HL-60 (cell line): ENCODE results near the gene ARHGEF9.

ENCODE experiments used
- DNase-seq, 2 experiments: peaks; one replicate each; pipeline ENCODE4 v3.0.0-alpha.2; 2010 to 2020; ENCODE audit warnings: low read depth in 1 of 2, low spot score in 1 of 2
- H3K27ac ChIP-seq: fragments of 250-450 bp; sonication (Bioruptor Pico); replicated peaks from 2 replicates; pipeline ENCODE4 v1.5.1; 2020; ENCODE audit warnings: mild to moderate bottlenecking, moderate library complexity
- H3K27me3 ChIP-seq: fragments of 250-450 bp; sonication (Bioruptor Pico); 2 replicates; pipeline ENCODE4 v1.5.1; 2021; ENCODE audit warnings: mild to moderate bottlenecking, moderate library complexity; ENCODE audit not compliant: insufficient read depth, poor library complexity, severe bottlenecking
- H3K4me3 ChIP-seq: replicated peaks from 2 replicates; pipeline ENCODE4 v1.5.1; 2011; ENCODE audit warnings: mild to moderate bottlenecking, control low read depth, low read length; ENCODE audit not compliant: insufficient read depth
- GABPA ChIP-seq: IDR thresholded peaks from 2 replicates; pipeline ENCODE4 v1.6.1; 2012; ENCODE audit warnings: low read depth
- POLR2AphosphoS5 ChIP-seq: IDR thresholded peaks from 2 replicates; pipeline ENCODE4 v1.6.1; 2012; ENCODE audit warnings: low read depth
- SPI1 ChIP-seq: IDR thresholded peaks from 2 replicates; pipeline ENCODE4 v1.6.1; 2012; ENCODE audit warnings: low read depth, mild to moderate bottlenecking, borderline replicate concordance
- TF ChIP-seq, protein P1 (sequence below): IDR thresholded peaks from 2 replicates; pipeline ENCODE4 v1.6.1; 2012; ENCODE audit warnings: low read depth; ENCODE audit not compliant: insufficient replicate concordance
- TF ChIP-seq, protein P2 (sequence below): IDR thresholded peaks from one replicate; pipeline ENCODE4 v1.5.1; 2011; ENCODE audit warnings: low read length, control low read depth, inconsistent platforms; ENCODE audit not compliant: insufficient read depth

ARHGEF9 gene

DNA sequence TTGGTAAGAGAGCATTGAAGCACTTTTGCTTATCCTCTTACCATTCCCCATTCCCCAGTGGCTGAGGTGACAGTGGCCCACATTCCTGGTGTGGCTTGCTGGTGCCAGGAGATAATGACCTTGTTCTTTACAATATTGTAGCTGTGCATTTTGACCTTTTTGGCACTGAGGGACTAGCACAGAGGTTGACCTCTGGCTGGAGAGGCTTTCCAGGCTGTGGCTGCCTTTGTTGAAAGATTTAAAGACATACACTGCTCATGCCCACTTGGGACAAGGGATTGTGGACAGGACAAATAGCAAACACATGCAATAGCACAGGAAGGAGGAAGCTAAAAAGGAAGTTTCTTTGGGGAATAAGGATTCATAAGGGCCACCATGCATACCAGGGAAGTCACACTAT lies 65.4 kb downstream of the ARHGEF9 start:
- no peak overlapping the region for H3K4me3 ChIP-seq
- H3K27me3 ChIP-seq = no peaks in the 10 kb centered on the region
- DNase-seq = no peak
- H3K27ac ChIP-seq = no peak overlapping the region
- no peak for TF ChIP-seq GABPA
- TF ChIP-seq, protein P1, sequence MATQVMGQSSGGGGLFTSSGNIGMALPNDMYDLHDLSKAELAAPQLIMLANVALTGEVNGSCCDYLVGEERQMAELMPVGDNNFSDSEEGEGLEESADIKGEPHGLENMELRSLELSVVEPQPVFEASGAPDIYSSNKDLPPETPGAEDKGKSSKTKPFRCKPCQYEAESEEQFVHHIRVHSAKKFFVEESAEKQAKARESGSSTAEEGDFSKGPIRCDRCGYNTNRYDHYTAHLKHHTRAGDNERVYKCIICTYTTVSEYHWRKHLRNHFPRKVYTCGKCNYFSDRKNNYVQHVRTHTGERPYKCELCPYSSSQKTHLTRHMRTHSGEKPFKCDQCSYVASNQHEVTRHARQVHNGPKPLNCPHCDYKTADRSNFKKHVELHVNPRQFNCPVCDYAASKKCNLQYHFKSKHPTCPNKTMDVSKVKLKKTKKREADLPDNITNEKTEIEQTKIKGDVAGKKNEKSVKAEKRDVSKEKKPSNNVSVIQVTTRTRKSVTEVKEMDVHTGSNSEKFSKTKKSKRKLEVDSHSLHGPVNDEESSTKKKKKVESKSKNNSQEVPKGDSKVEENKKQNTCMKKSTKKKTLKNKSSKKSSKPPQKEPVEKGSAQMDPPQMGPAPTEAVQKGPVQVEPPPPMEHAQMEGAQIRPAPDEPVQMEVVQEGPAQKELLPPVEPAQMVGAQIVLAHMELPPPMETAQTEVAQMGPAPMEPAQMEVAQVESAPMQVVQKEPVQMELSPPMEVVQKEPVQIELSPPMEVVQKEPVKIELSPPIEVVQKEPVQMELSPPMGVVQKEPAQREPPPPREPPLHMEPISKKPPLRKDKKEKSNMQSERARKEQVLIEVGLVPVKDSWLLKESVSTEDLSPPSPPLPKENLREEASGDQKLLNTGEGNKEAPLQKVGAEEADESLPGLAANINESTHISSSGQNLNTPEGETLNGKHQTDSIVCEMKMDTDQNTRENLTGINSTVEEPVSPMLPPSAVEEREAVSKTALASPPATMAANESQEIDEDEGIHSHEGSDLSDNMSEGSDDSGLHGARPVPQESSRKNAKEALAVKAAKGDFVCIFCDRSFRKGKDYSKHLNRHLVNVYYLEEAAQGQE = no peak
- TF ChIP-seq POLR2AphosphoS5 = no peak
- TF ChIP-seq SPI1 = no peak
- TF ChIP-seq, protein P2, sequence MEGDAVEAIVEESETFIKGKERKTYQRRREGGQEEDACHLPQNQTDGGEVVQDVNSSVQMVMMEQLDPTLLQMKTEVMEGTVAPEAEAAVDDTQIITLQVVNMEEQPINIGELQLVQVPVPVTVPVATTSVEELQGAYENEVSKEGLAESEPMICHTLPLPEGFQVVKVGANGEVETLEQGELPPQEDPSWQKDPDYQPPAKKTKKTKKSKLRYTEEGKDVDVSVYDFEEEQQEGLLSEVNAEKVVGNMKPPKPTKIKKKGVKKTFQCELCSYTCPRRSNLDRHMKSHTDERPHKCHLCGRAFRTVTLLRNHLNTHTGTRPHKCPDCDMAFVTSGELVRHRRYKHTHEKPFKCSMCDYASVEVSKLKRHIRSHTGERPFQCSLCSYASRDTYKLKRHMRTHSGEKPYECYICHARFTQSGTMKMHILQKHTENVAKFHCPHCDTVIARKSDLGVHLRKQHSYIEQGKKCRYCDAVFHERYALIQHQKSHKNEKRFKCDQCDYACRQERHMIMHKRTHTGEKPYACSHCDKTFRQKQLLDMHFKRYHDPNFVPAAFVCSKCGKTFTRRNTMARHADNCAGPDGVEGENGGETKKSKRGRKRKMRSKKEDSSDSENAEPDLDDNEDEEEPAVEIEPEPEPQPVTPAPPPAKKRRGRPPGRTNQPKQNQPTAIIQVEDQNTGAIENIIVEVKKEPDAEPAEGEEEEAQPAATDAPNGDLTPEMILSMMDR = no peak

DNA sequence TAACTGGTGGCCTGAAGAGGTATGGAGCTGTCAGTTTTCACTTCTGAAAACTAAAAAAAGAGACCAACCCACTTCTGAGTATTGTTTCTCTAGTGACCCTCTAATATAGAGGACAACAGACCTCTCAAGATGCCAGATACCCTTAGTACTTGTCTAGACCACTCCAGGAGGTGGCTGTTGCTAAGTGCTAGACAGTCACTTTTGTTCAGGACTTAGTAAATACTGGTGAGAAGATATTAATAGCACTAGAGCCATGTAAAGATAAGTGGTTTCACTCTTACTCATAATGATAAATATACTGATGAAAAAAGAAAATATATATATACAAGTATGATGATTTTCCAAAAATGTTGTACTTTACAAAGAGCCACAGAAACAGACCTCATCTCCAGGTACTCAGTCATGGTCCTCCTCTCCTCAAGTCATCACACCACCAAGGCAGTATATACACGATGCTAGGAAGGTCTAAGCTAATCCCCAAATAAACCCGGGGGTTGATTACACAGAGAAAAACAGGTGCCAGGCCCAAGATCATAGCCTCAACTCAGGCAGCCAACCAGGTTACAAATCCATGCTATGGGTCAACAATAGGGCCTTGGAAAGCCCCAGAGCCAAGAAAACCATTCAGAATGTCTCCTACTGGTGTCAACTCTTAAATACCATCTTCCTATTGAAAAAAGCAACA lies 66.9 kb downstream of the ARHGEF9 start:
- no peak overlapping the region for H3K27ac ChIP-seq
- no peak for DNase-seq
- H3K4me3 ChIP-seq = no peak overlapping the region
- TF ChIP-seq, protein P1 = no peak
- TF ChIP-seq POLR2AphosphoS5 = no peak
- TF ChIP-seq, protein P2 = no peak
- no peak for TF ChIP-seq GABPA
- TF ChIP-seq SPI1 = no peak
- H3K27me3 ChIP-seq = no peaks in the 10 kb centered on the region

DNA sequence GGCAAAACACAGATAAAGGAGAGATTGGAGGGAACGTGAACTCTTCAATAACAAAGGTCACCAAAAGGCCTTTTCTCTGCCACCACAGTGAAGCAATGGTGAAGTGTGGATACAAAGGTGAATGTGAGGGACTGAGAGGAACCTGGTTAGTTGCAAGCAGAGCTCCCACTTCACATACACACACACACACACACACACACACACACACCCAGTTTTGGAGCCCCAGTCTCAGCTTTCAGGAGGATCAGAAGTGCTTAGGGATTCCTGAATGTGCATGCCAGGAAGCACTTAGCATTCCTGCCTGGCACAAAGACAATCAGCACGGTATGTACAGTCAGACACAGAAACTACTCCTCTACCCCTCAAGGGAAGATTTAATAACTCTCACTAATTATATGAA lies 71.5 kb downstream of the ARHGEF9 start:
- Histone ChIP-seq H3K27ac (no peak overlapping the region), H3K4me3 (no peak overlapping the region), H3K27me3 (no peaks in the 10 kb centered on the region)
- DNase-seq = no peak
- no peak for TF ChIP-seq GABPA
- TF ChIP-seq, protein P2 = no peak
- TF ChIP-seq, protein P1 = no peak
- no peak for TF ChIP-seq SPI1
- no peak for TF ChIP-seq POLR2AphosphoS5
